CD4-positive, alpha-beta T cell treated with Interleukin-4 for 4 hours (primary cell): Measurements from ENCODE around the gene ACTA1.
"Not testable (repeated sequence)": the region's sequence is repeated elsewhere in the genome, so short reads cannot be mapped to it uniquely, and the experiment has no call there.

Source experiments
- DNase-seq: peaks from one replicate; pipeline ENCODE4 v3.0.0-alpha.2; 2020

The ACTA1 gene

DNA sequence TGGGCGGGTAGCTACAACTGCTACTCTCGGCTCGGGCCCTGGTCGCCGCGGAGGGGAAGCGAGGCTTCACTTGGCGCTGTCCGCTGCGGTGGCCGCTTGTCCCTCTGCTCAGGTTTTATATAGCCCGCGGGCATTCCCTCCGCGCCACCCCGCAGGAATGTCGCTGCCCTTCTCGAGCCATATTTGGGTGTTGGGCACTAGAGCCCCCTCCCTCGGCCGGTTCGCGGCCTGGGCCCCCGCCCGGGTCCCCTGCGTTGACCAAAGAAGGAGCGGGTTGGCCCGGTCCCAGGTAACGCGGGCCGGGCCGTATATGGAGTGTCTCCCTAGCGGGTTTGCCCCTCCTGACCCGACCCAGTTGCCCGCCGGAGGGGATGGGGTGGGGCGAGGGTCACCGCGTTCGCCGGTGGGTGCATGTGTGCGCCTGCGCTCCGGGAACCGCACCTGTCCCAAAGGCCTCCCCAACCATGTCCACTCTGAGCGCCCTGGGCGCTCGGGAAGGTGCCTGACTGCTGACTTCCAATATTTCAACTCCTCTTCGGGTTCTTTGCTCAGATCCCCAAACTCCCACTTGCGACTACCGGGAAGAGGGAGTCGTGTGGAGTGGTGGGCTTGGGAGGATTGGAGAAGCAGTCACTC, at the start of gene ACTA1:
TSS of gene ACTA1 (minus strand) at position 90 of the 636 bp plus-strand sequence. CDS start 979 bp downstream, outside the sequence.
- no peak for DNase-seq

- no peak for DNase-seq
Observed at GRCh38 chr1:229482511-229482910, 48.6 kb upstream of the ACTA1 start.

DNA sequence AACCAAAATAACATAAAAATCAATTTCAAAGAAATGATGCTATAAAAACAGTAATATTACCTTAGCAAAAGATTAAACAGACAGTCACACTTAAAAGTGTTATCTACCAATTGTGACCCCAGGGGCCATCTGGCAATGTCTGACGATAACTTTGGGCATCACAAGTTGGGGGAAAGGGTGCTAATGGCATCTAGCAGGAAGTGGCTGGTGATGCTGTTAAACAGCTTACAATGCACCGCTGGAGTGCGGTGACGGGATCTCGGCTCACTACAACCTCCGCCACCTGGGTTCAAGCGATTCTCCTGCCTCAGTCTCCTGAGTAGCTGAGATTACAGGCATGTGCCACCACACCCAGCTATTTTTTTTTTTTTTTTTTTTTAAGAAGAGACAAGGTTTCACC, 46.6 kb upstream of the ACTA1 start:
- DNase-seq = no peak

GRCh38 chr1:229479660-229480399, 45.9 kb upstream of the ACTA1 start:
- DNase-seq = no peak

DNA sequence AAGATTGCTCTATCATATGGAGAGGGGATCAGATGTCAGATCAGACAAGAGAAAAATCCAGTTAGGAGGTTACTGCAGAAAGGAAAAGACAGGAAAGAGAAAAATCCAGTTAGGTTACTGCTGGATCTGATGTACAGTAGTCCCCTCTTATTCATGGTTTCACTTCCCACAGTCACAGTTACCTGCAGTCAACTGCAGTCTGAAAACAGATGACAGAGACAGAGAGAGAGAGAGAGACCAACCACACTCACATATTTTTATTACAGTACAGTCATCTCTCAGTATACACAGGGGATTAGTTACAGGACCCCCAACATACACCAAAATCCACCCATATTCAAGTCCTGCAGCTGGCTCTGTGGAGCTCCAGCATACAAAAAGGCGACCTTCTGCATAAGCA, 45.0 kb upstream of the ACTA1 start:
- DNase-seq = no peak

DNA sequence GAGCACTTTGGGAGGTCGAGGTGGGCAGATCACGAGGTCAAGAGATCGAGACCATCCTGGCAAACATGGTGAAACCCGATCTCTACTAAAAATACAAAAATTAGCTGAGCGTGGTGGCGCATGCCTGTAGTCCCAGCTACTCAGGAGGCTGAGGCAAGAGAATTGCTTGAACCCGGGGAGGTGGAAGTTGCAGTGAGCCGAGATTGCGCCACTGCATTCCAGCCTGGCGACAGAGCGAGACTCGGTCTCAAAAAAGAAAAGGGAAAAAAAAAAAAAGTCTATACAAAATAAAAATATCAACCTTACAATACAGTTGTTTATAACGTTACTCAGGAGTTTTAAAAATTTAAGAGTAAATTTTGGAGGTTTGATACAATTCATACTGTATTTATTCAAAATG, 42.0 kb upstream of the ACTA1 start:
- not testable (repeated sequence) for DNase-seq

DNA sequence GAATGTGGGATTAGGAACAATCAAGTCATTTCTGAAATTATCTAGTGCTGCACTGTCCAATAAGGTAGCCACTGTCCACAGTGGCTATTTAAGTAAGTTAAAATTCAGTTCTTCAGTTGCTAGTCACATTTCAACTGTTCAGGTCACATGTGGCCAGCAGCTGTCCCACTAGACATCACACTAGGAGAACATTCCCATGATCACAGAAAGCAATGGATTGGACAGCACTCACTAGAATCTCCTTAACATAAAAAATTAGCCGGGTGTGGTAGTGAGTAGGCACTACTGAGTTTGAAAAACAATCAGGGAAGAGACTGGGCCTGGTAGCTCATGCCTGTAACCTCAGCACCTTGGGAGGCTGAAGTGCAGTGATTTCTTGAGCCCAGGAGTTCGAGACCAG, 40.6 kb upstream of the ACTA1 start:
- no peak for DNase-seq

- no peak for DNase-seq
Observed at GRCh38 chr1:229471175-229471574, 37.3 kb upstream of the ACTA1 start.

DNA sequence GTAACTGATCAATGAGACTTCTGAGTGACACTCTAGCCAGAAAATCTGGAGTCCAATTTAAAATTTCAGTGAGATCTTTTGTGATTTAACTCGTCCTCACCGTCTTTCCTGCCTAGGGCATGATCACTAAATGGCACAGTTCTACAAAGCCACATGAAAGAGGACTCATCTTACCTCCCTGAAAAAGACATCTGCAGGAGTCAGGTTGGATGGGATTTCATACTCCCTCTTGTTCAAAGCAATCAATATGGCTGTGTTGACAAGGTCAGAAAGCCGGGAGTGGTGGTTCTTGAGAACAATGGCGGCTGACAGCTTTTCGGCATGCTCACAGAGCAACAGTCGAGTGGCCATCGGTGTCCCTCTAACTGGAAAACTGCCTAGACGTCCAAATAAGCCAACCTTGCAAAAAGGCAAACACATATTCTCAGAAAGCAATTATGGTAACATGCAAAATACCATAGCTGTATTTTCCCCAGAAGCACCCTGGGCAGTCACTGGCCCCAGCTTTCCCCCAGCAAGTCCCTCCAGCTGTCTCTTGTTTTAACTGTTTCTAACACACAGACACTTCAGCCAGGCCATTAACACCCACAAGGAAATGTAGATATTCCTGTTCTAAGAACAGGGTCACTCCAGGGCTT, 36.6 kb upstream of the ACTA1 start:
- no peak for DNase-seq

DNA sequence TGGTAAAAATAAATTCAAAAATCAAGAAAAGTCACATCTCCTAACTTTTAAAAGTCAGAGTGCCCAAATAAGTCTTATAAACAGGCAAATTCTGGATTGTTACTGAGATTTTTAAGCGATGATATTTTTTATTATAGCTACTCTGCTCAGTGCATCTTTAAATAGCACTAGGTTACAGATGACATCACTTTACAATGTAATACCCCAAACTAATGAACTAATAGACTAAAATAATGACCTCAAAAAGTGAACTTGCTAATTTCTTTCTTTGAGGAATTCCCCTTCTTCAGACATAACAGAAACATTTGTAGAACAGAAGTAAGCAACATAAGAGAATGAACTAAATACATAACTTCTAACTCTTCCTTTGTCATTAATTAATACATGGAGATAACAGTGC, 33.0 kb upstream of the ACTA1 start:
- no peak for DNase-seq

DNA sequence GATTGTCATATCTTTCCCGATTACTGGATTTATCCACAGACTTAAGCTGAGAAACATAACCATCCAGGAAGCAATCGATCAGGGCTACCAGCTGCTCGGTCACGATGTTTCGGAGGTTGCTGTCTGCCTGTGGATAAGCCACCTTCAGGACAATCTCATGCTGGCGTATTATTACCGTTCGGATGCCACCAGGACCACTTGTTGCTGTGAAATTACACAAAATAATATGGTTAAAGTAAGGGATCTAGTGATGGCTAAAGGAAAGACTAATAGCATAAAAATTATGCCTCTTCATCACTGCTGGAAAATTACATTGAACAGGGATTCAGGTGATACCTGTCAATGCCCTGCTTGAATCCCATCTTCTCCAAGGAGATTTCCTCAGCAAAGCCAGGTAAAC, 30.8 kb upstream of the ACTA1 start:
- DNase-seq = no peak

- no peak for DNase-seq
Observed at GRCh38 chr1:229461032-229461668, 27.3 kb upstream of the ACTA1 start.

GRCh38 chr1:229459815-229460214, 25.9 kb upstream of the ACTA1 start:
- no peak for DNase-seq

DNA sequence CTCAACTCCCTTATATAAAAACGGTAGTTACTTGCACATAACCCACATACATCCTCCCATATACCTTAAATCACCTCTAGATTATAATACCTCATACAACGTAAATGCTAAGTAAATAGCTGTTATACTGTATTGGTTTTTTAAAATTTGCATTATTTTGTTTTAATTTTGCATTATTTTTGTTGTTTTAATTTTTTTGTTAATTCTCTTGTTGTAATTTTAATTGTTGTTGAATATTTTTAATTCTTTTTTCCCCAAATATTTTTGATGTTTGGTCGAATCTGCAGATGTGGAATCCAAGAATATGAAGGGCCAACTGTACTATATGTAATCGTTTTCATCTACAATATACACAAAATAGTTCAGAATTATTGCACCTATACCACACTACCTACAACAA, 23.5 kb upstream of the ACTA1 start:
- DNase-seq = no peak

DNA sequence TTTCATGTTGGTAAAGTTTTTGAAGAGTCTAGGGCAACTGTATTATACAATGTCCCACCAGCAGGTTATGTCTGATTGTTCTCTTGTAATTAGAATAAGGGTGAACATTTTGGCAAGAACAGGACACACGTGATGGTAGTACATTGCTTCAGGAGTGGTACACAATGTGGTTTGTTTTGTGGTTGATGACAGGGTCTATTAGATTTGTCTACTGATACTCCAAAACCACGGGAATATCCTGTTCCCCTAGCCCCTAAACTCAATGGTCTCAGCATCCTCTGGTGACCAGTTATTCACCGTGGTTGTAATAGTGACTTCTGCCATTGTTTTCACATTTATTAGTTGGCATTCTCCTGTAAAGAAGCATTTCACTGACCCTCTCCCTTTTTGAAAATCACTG, 22.1 kb upstream of the ACTA1 start:
- DNase-seq = no peak

- no peak for DNase-seq
Observed at GRCh38 chr1:229454056-229454455, 20.2 kb upstream of the ACTA1 start.

GRCh38 chr1:229452956-229453801, 19.3 kb upstream of the ACTA1 start:
- no peak for DNase-seq

DNA sequence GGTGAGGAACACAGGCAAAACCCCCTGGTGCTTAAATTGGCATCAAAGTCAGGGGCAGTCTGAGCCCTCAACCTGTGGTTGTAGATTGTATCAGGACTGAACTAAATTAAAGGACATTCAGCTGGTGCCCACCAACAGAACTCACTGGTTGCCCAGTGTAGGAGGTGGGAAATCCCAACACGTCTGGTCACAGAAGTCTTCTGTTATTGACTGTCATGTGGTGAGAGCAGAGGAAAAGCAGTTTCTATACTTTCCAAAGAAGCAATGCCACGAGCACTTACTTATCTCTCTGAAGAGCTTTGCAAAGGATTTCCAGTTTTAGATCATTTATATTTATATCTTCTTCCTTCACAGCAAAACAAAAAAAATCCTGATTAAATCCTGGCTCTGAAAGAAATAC, 15.0 kb upstream of the ACTA1 start:
- no peak for DNase-seq

DNA sequence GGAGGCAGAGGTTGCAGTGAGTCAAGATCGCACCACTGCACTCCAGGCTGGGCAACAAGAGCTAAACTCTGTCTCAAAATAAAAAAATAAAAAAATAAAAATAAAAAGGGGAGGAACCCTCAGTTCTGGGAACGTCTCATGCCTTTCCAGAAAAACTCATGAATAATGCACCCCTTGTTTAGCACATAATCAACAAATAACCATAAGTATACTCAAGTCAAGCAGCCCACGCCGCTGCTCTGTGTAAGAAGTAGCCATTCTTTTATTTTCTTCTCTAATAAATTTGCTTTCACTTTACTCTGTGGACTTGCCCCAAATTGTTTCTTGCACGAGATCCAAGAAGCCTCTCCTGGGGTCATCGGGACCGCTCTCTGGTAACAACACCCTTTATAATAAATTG, 14.5 kb upstream of the ACTA1 start:
- no peak for DNase-seq

- DNase-seq = no peak
Observed at GRCh38 chr1:229447809-229448252, 13.9 kb upstream of the ACTA1 start.

- DNase-seq = no peak
Observed at GRCh38 chr1:229445828-229446227, 11.9 kb upstream of the ACTA1 start.

- DNase-seq = no peak
Observed at GRCh38 chr1:229440851-229441537, 7.1 kb upstream of the ACTA1 start.
